Measurements from ENCODE around the gene GAL3ST1.
"Not testable (repeated sequence)": the region's sequence is repeated elsewhere in the genome, so short reads cannot be mapped to it uniquely, and the experiment has no call there.

GAL3ST1 gene

DNA sequence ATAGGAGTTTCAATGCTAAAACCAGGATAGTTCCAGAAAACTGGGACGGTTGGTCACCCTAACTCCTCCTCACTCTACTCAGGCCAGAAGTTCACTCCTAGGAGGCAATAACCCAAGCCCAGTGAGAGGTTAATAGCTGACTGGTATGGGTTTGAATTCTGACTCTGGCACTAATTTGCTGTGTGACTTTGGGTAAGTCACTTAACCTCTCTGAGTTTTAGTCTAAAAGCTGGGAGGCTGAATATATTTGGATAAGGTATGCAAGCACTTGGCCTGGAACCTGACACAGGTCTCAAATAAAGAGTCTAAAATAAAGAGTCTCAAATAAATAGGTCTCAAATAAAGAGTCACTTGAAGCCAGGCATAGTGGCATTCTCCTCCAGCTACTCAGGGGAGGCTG, 21.7 kb downstream of the GAL3ST1 start:
- 100% methylated on average over 1 of the region's 1 CpG for WGBS (ENCODE audit: insufficient coverage)
- POLR2A ChIA-PET: interaction anchor here (0.5 kb wide), 1 partner anchor 36 kb away, joined by 3 read pairs; no protein-coding TSS in a partner anchor
- Histone ChIP-seq H3K36me3 (ENCODE audit: control insufficient read depth in 4 of 4, insufficient read depth in 4 of 4, low read length in 3 of 4) (no peaks in the 10 kb centered on the region), H3K27me3 (replicated peaks in 2 of 5; ENCODE audit: control insufficient read depth in 4 of 5, insufficient read depth in 5 of 5, low read length in 4 of 5) (peaks cover 0 to 2% (median 0%) of the 10 kb centered on the region in 5 experiments), H3K4me3 (ENCODE audit: control insufficient read depth in 1 of 7, extremely low read depth in 1 of 7, insufficient read depth in 4 of 7, low read depth in 2 of 7, low read length in 6 of 7) (no peak overlapping the region), H3K4me1 (ENCODE audit: control extremely low read depth in 1 of 4, control insufficient read depth in 4 of 4, insufficient read depth in 4 of 4, low read length in 3 of 4) (no peaks in the 10 kb centered on the region), H3K27ac (ENCODE audit: insufficient read depth in 1 of 2, low read depth in 1 of 2, low read length in 2 of 2, poor library complexity in 1 of 2, severe bottlenecking in 2 of 2) (no peak overlapping the region), H3K9me3 (ENCODE audit: control extremely low read depth in 1 of 5, control insufficient read depth in 4 of 5, insufficient read depth in 2 of 5, low read depth in 1 of 5, low read length in 4 of 5) (no peaks in the 10 kb centered on the region)
- CTCF ChIA-PET: interaction anchor here (0.7 to 1.2 kb wide), 2 partner anchors 9 to 76 kb away, joined by 3 read pairs; no protein-coding TSS in a partner anchor
- no peak for DNase-seq

DNA sequence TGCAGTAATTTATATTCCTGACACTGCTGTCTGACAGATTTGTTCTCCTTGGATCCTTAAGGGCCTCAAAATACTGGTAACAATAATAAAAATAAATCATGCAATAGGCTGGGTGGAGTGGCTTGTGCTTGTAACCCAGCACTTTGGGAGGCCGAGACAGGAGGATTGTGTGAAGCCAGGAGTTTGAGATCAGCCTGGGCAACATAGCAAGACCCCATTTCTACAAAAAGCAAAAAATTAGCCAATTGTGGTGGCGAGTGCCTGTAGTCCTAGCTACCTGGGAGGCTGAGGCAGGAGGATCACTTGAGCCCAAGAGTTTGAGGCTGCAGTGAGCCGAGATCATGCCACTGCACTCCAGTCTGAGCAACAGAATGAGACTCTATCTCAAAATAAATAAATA, 22.7 kb downstream of the GAL3ST1 start:
- H3K36me3 ChIP-seq (ENCODE audit: control insufficient read depth in 4 of 4, insufficient read depth in 4 of 4, low read length in 3 of 4); DNase-seq; H3K4me3 ChIP-seq (ENCODE audit: control insufficient read depth in 1 of 7, extremely low read depth in 1 of 7, insufficient read depth in 4 of 7, low read depth in 2 of 7, low read length in 6 of 7); H3K9me3 ChIP-seq (ENCODE audit: control extremely low read depth in 1 of 5, control insufficient read depth in 4 of 5, insufficient read depth in 2 of 5, low read depth in 1 of 5, low read length in 4 of 5); H3K27ac ChIP-seq (ENCODE audit: insufficient read depth in 1 of 2, low read depth in 1 of 2, low read length in 2 of 2, poor library complexity in 1 of 2, severe bottlenecking in 2 of 2); H3K27me3 ChIP-seq (replicated peaks in 2 of 5; ENCODE audit: control insufficient read depth in 4 of 5, insufficient read depth in 5 of 5, low read length in 4 of 5); CTCF ChIA-PET; H3K4me1 ChIP-seq (ENCODE audit: control extremely low read depth in 1 of 4, control insufficient read depth in 4 of 4, insufficient read depth in 4 of 4, low read length in 3 of 4): not testable (repeated sequence)
- WGBS (ENCODE audit: insufficient coverage): 100% methylated on average over 1 of the region's 3 CpGs
- POLR2A ChIA-PET: interaction anchor here (0.6 kb wide), 1 partner anchor 14 kb away, joined by 3 read pairs; no protein-coding TSS in a partner anchor

GRCh38 chr22:30547188-30547587, 27.3 kb downstream of the GAL3ST1 start:
- peaks cover 0 to 23% (median 12%) of the 10 kb centered on the region in 5 experiments for H3K27me3 ChIP-seq (replicated peaks in 2 of 5; ENCODE audit: control insufficient read depth in 4 of 5, insufficient read depth in 5 of 5, low read length in 4 of 5)
- DNase-seq: no peak
- no peak overlapping the region for H3K27ac ChIP-seq (ENCODE audit: insufficient read depth in 1 of 2, low read depth in 1 of 2, low read length in 2 of 2, poor library complexity in 1 of 2, severe bottlenecking in 2 of 2)
- ChIA-PET POLR2A (no interaction called here), CTCF (no interaction called here)
- H3K36me3 ChIP-seq (ENCODE audit: control insufficient read depth in 4 of 4, insufficient read depth in 4 of 4, low read length in 3 of 4): no peaks in the 10 kb centered on the region
- 98% methylated on average over 4 of the region's 4 CpGs for WGBS (ENCODE audit: insufficient coverage)
- H3K4me3 ChIP-seq (ENCODE audit: control insufficient read depth in 1 of 7, extremely low read depth in 1 of 7, insufficient read depth in 4 of 7, low read depth in 2 of 7, low read length in 6 of 7): no peak overlapping the region
- no peaks in the 10 kb centered on the region for H3K9me3 ChIP-seq (ENCODE audit: control extremely low read depth in 1 of 5, control insufficient read depth in 4 of 5, insufficient read depth in 2 of 5, low read depth in 1 of 5, low read length in 4 of 5)
- H3K4me1 ChIP-seq (ENCODE audit: control extremely low read depth in 1 of 4, control insufficient read depth in 4 of 4, insufficient read depth in 4 of 4, low read length in 3 of 4): peaks cover 0 to 5% (median 2%) of the 10 kb centered on the region in 4 experiments

DNA sequence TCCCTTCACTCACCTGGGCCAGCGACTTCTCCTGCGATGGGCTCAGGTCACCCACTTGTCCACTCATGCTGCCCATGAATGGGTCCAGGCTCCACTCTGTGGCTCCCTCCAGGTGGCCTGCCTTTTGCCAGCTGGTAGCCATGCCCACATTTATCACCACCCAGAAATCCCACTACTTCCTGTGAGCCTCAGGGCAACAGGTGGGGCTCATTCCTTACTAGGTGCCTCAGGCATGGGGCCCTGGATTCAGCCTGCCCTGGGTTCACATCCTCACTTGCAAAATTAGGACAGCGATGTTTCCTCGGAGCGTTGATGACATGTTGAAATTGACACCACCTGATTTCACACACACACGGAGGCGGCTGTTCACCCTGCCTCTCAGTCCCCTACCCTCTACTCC, 27.8 kb downstream of the GAL3ST1 start, which contains the start of gene SEC14L6:
Gene SEC14L6 (minus strand): TSS at position 126 of the 400 bp plus-strand sequence. CDS start 59 bp downstream, at position 67.
- DNase-seq: no peak
- H3K36me3 ChIP-seq (ENCODE audit: control insufficient read depth in 4 of 4, insufficient read depth in 4 of 4, low read length in 3 of 4): no peaks in the 10 kb centered on the region
- H3K4me1 ChIP-seq (ENCODE audit: control extremely low read depth in 1 of 4, control insufficient read depth in 4 of 4, insufficient read depth in 4 of 4, low read length in 3 of 4): peaks cover 0 to 10% (median 5%) of the 10 kb centered on the region in 4 experiments
- ChIA-PET CTCF (interaction anchor here (0.6 kb wide), 1 partner anchor 695 kb away, joined by 3 read pairs; no protein-coding TSS in a partner anchor), POLR2A (no interaction called here)
- no peak within 1 kb of the TSS for H3K27ac ChIP-seq (ENCODE audit: insufficient read depth in 1 of 2, low read depth in 1 of 2, low read length in 2 of 2, poor library complexity in 1 of 2, severe bottlenecking in 2 of 2)
- peaks cover 0 to 29% (median 15%) of the 10 kb centered on the region in 5 experiments for H3K27me3 ChIP-seq (replicated peaks in 2 of 5; ENCODE audit: control insufficient read depth in 4 of 5, insufficient read depth in 5 of 5, low read length in 4 of 5)
- no peak within 1 kb of the TSS for H3K4me3 ChIP-seq (ENCODE audit: control insufficient read depth in 1 of 7, extremely low read depth in 1 of 7, insufficient read depth in 4 of 7, low read depth in 2 of 7, low read length in 6 of 7)
- H3K9me3 ChIP-seq (ENCODE audit: control extremely low read depth in 1 of 5, control insufficient read depth in 4 of 5, insufficient read depth in 2 of 5, low read depth in 1 of 5, low read length in 4 of 5): no peaks in the 10 kb centered on the region
- WGBS (ENCODE audit: insufficient coverage): 97% methylated on average over 6 of the region's 7 CpGs

GRCh38 chr22:30542811-30543188, 31.7 kb downstream of the GAL3ST1 start:
- Histone ChIP-seq H3K4me3 (ENCODE audit: control insufficient read depth in 1 of 7, extremely low read depth in 1 of 7, insufficient read depth in 4 of 7, low read depth in 2 of 7, low read length in 6 of 7) (peak overlapping the region in 3 of 7 experiments; percentile 46 to 61 (median 61)), H3K4me1 (ENCODE audit: control extremely low read depth in 1 of 4, control insufficient read depth in 4 of 4, insufficient read depth in 4 of 4, low read length in 3 of 4) (peaks cover 0 to 10% (median 5%) of the 10 kb centered on the region in 4 experiments), H3K36me3 (ENCODE audit: control insufficient read depth in 4 of 4, insufficient read depth in 4 of 4, low read length in 3 of 4) (no peaks in the 10 kb centered on the region), H3K9me3 (ENCODE audit: control extremely low read depth in 1 of 5, control insufficient read depth in 4 of 5, insufficient read depth in 2 of 5, low read depth in 1 of 5, low read length in 4 of 5) (no peaks in the 10 kb centered on the region), H3K27ac (ENCODE audit: insufficient read depth in 1 of 2, low read depth in 1 of 2, low read length in 2 of 2, poor library complexity in 1 of 2, severe bottlenecking in 2 of 2) (no peak overlapping the region), H3K27me3 (replicated peaks in 2 of 5; ENCODE audit: control insufficient read depth in 4 of 5, insufficient read depth in 5 of 5, low read length in 4 of 5) (peaks cover 0 to 31% (median 18%) of the 10 kb centered on the region in 5 experiments)
- ChIA-PET CTCF (no interaction called here), POLR2A (no interaction called here)
- DNase-seq: no peak
- 89% methylated on average over 12 of the region's 12 CpGs for WGBS (ENCODE audit: insufficient coverage)

GRCh38 chr22:30541961-30542810, 32.3 kb downstream of the GAL3ST1 start:
- H3K9me3 ChIP-seq (ENCODE audit: control extremely low read depth in 1 of 5, control insufficient read depth in 4 of 5, insufficient read depth in 2 of 5, low read depth in 1 of 5, low read length in 4 of 5): no peaks in the 10 kb centered on the region
- ChIA-PET POLR2A (interaction anchor here (0.6 to 0.7 kb wide), 2 partner anchors 21 to 72 kb away, joined by 3 to 4 read pairs; no protein-coding TSS in a partner anchor), CTCF (no interaction called here)
- H3K4me1 ChIP-seq (ENCODE audit: control extremely low read depth in 1 of 4, control insufficient read depth in 4 of 4, insufficient read depth in 4 of 4, low read length in 3 of 4): peaks cover 0 to 10% (median 5%) of the 10 kb centered on the region in 4 experiments
- WGBS (ENCODE audit: insufficient coverage): 2% methylated on average over 56 of the region's 64 CpGs
- no peak overlapping the region for H3K27ac ChIP-seq (ENCODE audit: insufficient read depth in 1 of 2, low read depth in 1 of 2, low read length in 2 of 2, poor library complexity in 1 of 2, severe bottlenecking in 2 of 2)
- DNase-seq: peak in 2 of 3 donors; percentile 3 to 21
- H3K4me3 ChIP-seq (ENCODE audit: control insufficient read depth in 1 of 7, extremely low read depth in 1 of 7, insufficient read depth in 4 of 7, low read depth in 2 of 7, low read length in 6 of 7): peak overlapping the region in 4 of 7 experiments; percentile 37 to 61 (median 54)
- peaks cover 0 to 31% (median 17%) of the 10 kb centered on the region in 5 experiments for H3K27me3 ChIP-seq (replicated peaks in 2 of 5; ENCODE audit: control insufficient read depth in 4 of 5, insufficient read depth in 5 of 5, low read length in 4 of 5)
- H3K36me3 ChIP-seq (ENCODE audit: control insufficient read depth in 4 of 4, insufficient read depth in 4 of 4, low read length in 3 of 4): no peaks in the 10 kb centered on the region

GRCh38 chr22:30541511-30541910, 33.0 kb downstream of the GAL3ST1 start:
- DNase-seq; H3K36me3 ChIP-seq (ENCODE audit: control insufficient read depth in 4 of 4, insufficient read depth in 4 of 4, low read length in 3 of 4); H3K4me1 ChIP-seq (ENCODE audit: control extremely low read depth in 1 of 4, control insufficient read depth in 4 of 4, insufficient read depth in 4 of 4, low read length in 3 of 4); H3K27ac ChIP-seq (ENCODE audit: insufficient read depth in 1 of 2, low read depth in 1 of 2, low read length in 2 of 2, poor library complexity in 1 of 2, severe bottlenecking in 2 of 2); H3K9me3 ChIP-seq (ENCODE audit: control extremely low read depth in 1 of 5, control insufficient read depth in 4 of 5, insufficient read depth in 2 of 5, low read depth in 1 of 5, low read length in 4 of 5); CTCF ChIA-PET: not testable (repeated sequence)
- Histone ChIP-seq H3K4me3 (ENCODE audit: control insufficient read depth in 1 of 7, extremely low read depth in 1 of 7, insufficient read depth in 4 of 7, low read depth in 2 of 7, low read length in 6 of 7) (peak overlapping the region in 3 of 7 experiments; percentile 37 to 61 (median 61)), H3K27me3 (replicated peaks in 2 of 5; ENCODE audit: control insufficient read depth in 4 of 5, insufficient read depth in 5 of 5, low read length in 4 of 5) (peaks cover 0 to 31% (median 17%) of the 10 kb centered on the region in 5 experiments)
- WGBS (ENCODE audit: insufficient coverage): 83% methylated on average over 3 of the region's 3 CpGs
- POLR2A ChIA-PET: interaction anchor here (0.6 to 0.7 kb wide), 3 partner anchors 21 to 1114 kb away, joined by 3 to 4 read pairs (median 3); no protein-coding TSS in a partner anchor
